ENCODE results near the gene MLLT6. TPM values are rescaled to one million over a fixed set of nuclear protein-coding genes. Genes with fewer than 3 reads are reported as not detected.
A peak's percentile ranks its signal among the peaks of the same experiment; 100 is the strongest.

Gene MLLT6
- total and polyA plus RNA-seq, 2 of the 13 experiments (the other 11 are each of a cell fraction or from before 2014, with no cell fraction given): 50.7 to 69.5 TPM

DNA sequence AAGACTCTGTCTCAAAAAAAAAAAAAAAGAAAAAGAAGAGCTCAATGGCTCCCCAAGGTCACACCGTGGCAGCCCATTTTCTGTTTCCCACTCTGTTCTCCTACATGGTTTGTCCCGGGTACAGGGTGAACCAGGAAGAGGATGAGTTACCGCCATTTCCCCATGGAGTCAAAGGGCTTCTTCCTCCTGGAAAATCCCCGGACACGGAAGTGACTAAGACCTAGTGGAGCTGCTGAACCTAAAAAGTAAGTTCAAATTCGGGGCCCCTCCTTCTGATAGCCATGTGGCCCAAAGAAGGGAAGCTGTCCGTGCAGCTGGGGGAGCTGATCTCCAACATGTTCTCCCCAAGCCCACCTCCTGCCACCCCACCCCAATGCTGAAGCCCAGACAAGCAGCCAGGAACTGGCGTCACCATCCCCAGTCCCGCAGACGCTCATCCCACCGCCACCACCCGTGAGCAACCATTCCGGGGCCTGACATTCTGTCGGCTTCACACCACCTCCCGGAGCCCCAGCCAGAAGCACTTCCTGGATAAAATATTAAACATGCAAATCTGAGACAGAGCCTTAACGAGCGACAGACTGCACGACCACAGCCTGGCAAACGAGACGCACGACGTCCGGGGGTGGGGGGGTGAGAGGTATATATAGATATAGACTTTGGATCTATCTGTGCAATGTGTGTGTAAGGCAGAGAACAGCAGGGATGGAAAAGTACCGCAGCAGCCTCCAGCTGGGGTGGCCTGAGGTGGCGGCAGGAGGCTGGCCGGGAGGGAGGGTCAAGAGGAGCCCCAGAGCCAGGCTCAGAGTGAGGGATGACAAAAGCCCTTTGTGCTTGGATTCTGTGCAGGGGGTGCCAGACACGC is 47.9 kb upstream of the MLLT6 start (continued):
- TF ChIP-seq MTA1 (CRISPR knock-in tag; IDR thresholded peaks at IDR 0.05; ENCODE audit: borderline replicate concordance): peak; percentile 65; the same call in 1 of the 2 replicates
- TF ChIP-seq ZFP36L2 (CRISPR knock-in tag; IDR thresholded peaks at IDR 0.05): no peak
- TF ChIP-seq, protein P1, sequence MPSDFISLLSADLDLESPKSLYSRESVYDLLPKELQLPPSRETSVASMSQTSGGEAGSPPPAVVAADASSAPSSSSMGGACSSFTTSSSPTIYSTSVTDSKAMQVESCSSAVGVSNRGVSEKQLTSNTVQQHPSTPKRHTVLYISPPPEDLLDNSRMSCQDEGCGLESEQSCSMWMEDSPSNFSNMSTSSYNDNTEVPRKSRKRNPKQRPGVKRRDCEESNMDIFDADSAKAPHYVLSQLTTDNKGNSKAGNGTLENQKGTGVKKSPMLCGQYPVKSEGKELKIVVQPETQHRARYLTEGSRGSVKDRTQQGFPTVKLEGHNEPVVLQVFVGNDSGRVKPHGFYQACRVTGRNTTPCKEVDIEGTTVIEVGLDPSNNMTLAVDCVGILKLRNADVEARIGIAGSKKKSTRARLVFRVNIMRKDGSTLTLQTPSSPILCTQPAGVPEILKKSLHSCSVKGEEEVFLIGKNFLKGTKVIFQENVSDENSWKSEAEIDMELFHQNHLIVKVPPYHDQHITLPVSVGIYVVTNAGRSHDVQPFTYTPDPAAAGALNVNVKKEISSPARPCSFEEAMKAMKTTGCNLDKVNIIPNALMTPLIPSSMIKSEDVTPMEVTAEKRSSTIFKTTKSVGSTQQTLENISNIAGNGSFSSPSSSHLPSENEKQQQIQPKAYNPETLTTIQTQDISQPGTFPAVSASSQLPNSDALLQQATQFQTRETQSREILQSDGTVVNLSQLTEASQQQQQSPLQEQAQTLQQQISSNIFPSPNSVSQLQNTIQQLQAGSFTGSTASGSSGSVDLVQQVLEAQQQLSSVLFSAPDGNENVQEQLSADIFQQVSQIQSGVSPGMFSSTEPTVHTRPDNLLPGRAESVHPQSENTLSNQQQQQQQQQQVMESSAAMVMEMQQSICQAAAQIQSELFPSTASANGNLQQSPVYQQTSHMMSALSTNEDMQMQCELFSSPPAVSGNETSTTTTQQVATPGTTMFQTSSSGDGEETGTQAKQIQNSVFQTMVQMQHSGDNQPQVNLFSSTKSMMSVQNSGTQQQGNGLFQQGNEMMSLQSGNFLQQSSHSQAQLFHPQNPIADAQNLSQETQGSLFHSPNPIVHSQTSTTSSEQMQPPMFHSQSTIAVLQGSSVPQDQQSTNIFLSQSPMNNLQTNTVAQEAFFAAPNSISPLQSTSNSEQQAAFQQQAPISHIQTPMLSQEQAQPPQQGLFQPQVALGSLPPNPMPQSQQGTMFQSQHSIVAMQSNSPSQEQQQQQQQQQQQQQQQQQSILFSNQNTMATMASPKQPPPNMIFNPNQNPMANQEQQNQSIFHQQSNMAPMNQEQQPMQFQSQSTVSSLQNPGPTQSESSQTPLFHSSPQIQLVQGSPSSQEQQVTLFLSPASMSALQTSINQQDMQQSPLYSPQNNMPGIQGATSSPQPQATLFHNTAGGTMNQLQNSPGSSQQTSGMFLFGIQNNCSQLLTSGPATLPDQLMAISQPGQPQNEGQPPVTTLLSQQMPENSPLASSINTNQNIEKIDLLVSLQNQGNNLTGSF (CRISPR knock-in tag; IDR thresholded peaks at IDR 0.05): peak; percentile 93
- peak; percentile 92 for TF ChIP-seq HOXA5 (CRISPR knock-in tag; IDR thresholded peaks at IDR 0.05)
- TF ChIP-seq ZNF543 (CRISPR knock-in tag; IDR thresholded peaks at IDR 0.05): no peak; the same call in none of the 2 replicates
- TF ChIP-seq, protein P2, sequence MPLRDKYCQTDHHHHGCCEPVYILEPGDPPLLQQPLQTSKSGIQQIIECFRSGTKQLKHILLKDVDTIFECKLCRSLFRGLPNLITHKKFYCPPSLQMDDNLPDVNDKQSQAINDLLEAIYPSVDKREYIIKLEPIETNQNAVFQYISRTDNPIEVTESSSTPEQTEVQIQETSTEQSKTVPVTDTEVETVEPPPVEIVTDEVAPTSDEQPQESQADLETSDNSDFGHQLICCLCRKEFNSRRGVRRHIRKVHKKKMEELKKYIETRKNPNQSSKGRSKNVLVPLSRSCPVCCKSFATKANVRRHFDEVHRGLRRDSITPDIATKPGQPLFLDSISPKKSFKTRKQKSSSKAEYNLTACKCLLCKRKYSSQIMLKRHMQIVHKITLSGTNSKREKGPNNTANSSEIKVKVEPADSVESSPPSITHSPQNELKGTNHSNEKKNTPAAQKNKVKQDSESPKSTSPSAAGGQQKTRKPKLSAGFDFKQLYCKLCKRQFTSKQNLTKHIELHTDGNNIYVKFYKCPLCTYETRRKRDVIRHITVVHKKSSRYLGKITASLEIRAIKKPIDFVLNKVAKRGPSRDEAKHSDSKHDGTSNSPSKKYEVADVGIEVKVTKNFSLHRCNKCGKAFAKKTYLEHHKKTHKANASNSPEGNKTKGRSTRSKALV (CRISPR knock-in tag; IDR thresholded peaks at IDR 0.05): peak; percentile 76
- TF ChIP-seq SOX6 (IDR thresholded peaks at IDR 0.05): no peak
- TF ChIP-seq SOX6 (CRISPR knock-in tag; IDR thresholded peaks at IDR 0.05): peak; percentile 91
- TF ChIP-seq, protein P3, sequence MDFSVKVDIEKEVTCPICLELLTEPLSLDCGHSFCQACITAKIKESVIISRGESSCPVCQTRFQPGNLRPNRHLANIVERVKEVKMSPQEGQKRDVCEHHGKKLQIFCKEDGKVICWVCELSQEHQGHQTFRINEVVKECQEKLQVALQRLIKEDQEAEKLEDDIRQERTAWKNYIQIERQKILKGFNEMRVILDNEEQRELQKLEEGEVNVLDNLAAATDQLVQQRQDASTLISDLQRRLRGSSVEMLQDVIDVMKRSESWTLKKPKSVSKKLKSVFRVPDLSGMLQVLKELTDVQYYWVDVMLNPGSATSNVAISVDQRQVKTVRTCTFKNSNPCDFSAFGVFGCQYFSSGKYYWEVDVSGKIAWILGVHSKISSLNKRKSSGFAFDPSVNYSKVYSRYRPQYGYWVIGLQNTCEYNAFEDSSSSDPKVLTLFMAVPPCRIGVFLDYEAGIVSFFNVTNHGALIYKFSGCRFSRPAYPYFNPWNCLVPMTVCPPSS (IDR thresholded peaks at IDR 0.05): no peak
- peak; percentile 78 for TF ChIP-seq NFIC (IDR thresholded peaks at IDR 0.05; ENCODE audit: low read length)
- peak; percentile 89; the same call in 1 of the 2 replicates for TF ChIP-seq RORA (CRISPR knock-in tag; IDR thresholded peaks at IDR 0.05)
- no peak for TF ChIP-seq JUNB (CRISPR knock-in tag; IDR thresholded peaks at IDR 0.05; ENCODE audit: borderline replicate concordance)
- TF ChIP-seq, protein P4, sequence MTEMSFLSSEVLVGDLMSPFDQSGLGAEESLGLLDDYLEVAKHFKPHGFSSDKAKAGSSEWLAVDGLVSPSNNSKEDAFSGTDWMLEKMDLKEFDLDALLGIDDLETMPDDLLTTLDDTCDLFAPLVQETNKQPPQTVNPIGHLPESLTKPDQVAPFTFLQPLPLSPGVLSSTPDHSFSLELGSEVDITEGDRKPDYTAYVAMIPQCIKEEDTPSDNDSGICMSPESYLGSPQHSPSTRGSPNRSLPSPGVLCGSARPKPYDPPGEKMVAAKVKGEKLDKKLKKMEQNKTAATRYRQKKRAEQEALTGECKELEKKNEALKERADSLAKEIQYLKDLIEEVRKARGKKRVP (CRISPR knock-in tag; IDR thresholded peaks at IDR 0.05): peak in 1 of 2 experiments; percentile 74; a peak in 2 of 4 replicates
- TF ChIP-seq ZBTB38 (CRISPR knock-in tag; IDR thresholded peaks at IDR 0.05): peak; percentile 68
- TF ChIP-seq, protein P5, sequence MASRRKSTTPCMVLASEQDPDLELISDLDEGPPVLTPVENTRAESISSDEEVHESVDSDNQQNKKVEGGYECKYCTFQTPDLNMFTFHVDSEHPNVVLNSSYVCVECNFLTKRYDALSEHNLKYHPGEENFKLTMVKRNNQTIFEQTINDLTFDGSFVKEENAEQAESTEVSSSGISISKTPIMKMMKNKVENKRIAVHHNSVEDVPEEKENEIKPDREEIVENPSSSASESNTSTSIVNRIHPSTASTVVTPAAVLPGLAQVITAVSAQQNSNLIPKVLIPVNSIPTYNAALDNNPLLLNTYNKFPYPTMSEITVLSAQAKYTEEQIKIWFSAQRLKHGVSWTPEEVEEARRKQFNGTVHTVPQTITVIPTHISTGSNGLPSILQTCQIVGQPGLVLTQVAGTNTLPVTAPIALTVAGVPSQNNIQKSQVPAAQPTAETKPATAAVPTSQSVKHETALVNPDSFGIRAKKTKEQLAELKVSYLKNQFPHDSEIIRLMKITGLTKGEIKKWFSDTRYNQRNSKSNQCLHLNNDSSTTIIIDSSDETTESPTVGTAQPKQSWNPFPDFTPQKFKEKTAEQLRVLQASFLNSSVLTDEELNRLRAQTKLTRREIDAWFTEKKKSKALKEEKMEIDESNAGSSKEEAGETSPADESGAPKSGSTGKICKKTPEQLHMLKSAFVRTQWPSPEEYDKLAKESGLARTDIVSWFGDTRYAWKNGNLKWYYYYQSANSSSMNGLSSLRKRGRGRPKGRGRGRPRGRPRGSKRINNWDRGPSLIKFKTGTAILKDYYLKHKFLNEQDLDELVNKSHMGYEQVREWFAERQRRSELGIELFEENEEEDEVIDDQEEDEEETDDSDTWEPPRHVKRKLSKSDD (CRISPR knock-in tag; IDR thresholded peaks at IDR 0.05; ENCODE audit: low read depth): peak; percentile 46; the same call in 1 of the 2 replicates
- peak; percentile 58; the same call in 1 of the 2 replicates for TF ChIP-seq YEATS2 (CRISPR knock-in tag; IDR thresholded peaks at IDR 0.05; ENCODE audit: borderline replicate concordance)

Data from HepG2 (cell line).